Stimulated activated CD4-positive, alpha-beta T cell treated with anti-CD3 and anti-CD28 coated beads, Interleukin-1b, Interleukin-23, amount 100 ng/mL, for 1 hour (primary cell): Measurements from ENCODE around the gene CFAP97.
A peak's percentile ranks its signal among the peaks of the same experiment; 100 is the strongest.
"Not testable (repeated sequence)": the region's sequence is repeated elsewhere in the genome, so short reads cannot be mapped to it uniquely, and the experiment has no call there.

Source experiments
- DNase-seq, 2 donors: peaks; one replicate each; pipeline ENCODE4 v3.0.0-alpha.2; 2020; ENCODE audit warnings: low read depth in 2 of 2

Gene CFAP97

DNA sequence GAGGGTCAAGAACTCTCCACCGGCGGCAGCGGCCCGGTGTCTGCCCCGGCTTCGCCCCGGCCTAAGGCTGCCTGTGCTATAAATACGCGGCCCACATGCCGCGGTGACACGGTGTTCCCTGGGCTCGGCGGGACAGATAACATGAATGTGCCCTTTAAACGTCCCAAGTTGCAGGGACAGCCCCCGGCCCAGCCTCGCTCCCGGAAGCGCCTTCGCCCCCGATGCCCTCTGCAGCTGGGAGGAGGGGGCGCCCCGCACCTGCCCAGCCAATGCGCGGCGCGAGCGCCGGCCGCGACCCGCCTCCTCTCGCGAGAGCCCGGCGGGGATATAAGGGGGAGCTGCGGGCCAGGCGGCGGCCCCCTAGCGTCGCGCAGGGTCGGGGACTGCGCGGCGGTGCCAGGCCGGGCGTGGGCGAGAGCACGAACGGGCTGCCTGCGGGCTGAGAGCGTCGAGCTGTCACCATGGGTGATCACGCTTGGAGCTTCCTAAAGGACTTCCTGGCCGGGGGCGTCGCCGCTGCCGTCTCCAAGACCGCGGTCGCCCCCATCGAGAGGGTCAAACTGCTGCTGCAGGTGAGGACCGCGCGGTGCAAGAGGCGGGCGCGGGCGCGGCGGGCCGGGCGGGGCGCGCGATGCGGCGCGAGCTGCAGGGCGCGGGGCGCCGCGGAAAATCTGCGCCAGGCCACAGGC is 60.7 kb downstream of the CFAP97 start, which contains the start of gene SLC25A4:
SLC25A4 (plus strand) TSS at position 355 of the 689 bp plus-strand sequence; CDS start at position 462, 107 bp downstream.
- DNase-seq: peak; percentile 57 to 58

DNA sequence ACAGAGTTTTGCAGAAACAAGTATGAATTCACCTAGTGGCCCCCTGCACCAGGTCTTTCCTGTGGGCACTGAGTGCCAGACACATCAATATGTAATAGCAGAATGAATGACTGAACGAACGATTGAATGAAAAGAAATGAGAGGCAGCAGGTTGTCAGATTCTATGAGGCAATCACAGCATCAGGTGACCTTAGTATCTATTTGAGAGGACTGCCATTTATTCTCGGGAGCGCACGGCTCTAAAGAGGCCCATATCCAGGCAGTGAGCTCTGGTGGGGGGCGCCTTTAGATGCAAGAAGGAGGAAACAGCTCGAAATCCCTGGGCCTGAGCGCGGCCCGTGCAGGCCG is 61.3 kb downstream of the CFAP97 start:
- no peak for DNase-seq

DNA sequence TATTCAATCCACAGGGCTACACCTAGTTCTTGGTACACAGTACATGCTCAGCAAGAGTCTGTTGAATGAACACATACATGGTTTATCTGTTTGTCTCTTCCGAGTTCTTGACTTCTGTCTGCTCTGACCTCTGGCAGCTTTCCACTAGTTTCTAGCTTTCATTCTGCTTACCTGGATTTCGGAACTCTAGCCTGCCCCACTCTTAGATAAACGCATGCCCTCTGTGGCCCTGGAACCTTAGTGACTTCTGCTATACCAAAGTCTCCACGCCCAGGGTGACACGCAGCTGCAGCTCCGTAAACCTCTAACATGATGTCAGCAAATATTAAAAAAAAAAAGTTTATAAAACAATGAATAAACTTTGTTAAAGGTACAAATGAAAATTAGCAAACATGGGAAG is 62.0 kb downstream of the CFAP97 start:
- no peak for DNase-seq

DNA sequence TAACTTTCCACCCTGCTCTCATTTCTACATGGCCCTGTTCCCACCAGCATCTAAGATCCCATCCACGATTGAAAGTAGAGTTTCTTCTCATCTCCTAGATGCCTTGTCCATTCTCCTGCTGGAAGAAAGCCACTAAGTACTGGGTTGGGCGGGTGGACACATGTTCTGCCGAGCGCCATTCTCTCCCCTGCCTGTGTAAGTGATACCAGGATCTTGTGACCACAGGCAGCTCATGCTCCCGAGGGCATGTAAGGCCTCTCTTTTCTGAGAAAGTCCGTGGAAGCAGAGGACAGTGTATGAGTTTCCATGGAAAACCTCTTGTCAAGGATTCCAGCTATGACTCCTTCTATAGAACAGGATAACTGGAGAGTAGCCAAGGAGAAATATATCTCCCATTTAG is 64.1 kb downstream of the CFAP97 start:
- DNase-seq: no peak

DNA sequence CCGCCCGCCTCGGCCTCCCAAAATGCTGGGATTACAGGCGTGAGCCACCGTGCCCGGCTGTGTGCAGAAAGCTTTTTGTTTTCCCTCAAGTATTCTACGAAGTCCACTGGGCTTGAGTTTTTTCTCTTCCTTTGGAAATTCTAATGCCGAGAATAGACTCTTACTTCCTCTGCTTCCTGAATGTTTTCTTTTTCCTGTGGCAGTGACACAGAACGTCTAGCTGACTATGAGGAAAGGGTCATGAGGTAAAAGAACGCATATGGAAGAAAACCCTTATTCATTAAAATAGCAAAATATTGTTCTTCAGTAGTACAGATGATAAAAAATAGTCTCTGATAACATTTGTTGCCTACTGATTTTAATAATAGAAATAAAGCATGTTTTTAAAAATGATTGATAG is 65.6 kb downstream of the CFAP97 start:
- DNase-seq: no peak

DNA sequence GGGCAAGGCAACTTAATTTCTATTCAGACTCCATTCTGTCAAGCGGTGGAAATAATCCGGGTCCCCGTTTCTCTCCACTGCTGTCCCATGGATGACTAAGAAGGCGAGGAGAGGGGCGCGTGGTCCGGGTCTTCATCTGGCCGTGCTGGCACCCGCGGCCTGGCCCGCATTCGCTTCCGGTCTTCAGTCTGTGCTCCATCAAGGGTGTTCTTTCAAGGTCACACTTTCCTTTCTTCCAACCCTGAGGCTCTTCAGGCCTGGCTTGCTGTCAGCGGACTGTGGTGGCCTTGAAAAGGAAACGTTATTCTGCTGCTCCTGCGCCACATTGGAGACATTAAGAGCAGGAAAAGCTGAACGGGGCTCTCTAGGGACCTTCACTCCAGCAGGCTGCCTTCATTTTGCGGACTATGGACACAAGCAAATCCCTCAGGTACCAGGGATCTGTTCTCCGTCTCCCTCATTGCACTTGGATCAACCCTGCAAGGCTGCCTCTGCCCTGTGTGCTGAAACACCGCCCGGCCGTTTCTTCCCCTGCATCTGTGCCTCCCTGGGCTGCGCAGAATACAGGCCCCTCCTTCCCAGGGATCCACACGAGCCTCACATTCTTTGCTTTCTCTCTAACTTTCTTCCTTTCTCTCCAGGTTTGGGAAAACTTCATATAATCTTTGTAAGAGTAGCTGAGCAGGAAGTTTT is 66.4 kb downstream of the CFAP97 start:
- DNase-seq: no peak

DNA sequence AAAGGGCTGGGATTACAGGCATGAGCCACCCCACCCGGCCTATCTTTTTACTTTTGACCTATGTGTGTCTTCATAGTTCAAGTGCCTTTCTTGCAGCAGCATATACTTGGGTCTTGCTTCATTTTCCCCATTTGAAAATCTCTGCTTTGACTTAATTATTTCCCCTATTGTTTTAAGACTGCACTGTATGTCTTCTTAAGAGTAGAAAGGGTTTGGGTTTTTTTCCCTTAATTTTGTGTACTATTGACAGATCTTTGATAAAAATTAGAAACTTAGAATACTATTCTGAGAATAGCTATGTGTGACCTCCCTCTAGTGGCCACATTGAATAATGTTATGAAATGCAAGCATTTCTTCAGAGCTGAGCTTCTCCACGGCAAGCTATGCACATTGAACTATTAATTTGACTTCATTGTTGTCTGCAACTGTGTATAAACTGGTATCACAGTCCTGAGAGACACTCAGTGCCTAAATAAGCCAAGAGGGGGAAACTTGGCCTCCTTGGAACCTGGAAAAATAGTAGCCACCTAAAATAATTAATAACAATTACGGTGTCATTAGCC is 69.4 kb downstream of the CFAP97 start:
- DNase-seq: no peak

DNA sequence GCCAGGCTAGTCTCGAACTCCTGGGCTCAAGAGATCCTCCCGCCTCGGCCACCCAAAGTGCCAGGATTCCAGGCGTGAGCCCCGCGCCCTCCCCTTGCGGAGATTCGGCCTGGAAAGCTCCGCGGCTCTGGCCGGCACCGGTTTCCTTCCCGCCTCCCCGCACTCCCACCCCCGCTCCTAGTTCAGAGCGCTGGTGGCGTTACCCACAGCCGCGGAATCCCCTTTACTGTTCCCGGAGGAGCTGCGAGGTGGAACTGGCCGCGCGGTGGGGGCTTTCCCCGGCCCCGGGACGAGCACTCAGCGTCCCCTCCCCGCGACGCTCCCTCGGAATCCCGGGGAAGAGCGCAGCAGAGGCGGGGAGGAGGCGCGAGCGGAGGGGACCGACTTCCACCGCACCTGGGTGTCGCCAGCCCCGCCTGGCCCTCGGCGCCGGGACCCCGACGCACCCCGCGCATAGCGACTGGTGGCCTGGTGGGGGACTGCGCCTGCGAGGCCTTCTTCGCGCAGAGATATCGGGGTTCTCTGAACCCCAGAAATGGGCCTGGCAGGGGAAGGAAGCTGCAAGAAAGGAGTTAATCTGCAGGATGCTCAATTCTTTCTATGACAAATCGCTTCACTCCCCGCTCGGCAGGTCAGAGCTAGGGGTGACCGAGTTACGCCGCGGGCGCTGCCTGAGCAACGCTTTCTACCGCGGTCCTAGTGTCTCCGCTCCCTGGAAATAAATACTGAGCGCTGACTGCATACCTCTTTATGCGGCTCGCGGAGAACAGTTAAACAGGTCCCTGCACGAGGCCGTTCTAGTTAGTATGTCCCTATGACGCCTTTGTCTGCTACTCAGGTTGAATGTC is 75.3 kb downstream of the CFAP97 start:
- DNase-seq: no peak

DNA sequence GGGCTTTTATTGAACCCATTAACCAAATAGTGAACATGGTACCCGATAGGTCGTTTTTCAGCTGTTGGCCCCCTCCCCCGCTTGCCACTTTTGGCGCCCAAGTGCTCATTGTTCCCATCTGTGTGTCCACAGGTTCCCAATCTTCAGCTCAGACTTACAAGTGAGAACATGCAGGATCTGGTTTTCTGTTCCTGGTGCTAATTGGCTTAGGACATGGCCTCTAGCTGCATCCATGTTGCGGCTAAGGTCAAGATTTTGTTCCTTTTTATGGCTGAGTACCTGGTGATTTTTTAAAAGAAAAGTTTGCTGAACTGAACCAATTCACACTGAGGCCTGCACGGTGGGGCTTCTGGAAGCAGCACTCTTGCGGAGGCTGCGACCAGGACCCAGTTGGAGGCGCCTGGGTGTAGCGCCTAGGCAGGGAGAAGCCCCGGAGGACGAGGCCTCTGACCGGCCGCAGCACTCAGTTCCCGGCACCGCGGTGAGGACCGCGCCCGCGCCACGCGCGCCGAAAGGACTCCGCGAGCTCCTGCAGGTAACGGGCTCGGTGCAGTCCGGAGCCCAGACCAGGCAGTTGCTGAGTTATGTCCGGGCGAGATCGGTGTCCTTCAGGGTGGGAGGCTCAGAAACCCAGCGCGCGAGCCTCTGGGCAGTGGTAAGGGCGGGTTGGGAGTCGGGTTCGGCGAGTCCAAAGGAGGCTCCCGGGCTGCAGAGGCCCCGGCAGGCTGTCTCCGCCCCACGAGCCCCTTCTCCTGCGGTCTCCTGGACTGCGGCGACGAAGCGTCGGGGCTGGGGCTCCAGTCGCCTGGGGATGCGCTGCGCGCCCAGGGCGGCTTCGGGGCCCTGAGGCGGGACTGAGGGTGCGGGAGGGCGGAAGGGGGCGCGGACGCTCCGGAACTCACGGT is 76.5 kb downstream of the CFAP97 start:
- DNase-seq: no peak

DNA sequence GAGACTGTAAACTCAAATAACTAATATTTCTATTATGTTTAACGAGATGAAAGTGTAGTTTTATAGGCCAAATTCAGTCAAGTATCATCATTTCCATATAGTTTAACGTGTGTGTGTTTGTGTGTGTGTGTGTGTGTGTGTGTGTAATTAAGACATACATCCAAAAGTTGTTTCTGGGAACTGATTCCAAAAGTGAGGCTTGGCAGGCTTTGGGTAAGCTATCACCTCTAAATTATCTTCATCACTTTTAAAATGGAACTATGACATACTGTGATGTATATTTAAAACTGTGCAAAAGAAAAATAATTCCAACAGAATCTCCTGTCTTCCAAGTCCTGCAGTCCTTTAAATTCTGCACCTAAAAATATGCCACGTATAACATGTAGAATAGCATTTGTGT is 79.8 kb downstream of the CFAP97 start:
- DNase-seq: no peak

DNA sequence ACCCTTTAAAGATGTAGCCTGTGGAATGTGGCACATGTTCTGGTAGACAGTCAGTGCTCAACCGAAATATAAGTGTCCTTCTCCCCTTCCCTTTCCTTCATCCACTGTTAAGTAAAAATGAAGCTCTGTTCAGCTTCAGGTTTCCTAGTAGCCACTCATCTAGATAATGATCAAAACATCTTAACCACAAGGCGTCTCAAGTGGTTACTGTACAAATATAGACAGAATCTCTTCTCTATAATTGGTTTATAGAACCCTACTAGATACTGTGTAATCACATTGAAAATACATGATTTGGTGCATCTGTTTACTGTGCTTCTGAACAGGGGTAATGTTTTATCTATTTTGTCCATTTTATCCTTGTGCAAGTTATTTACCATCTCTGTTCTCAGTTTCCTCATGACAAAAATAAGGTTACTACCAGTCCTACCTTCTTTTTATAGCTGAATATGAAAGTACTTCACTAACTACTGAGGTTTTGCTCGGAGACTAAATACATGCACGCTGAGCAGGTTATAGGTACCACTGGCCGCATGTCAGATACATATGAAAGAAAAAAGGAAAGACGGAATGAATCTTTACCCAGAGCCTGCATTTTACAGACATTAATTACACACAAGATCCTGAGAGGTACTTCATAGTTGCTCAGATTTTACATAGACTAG is 81.0 kb downstream of the CFAP97 start:
- DNase-seq: no peak

DNA sequence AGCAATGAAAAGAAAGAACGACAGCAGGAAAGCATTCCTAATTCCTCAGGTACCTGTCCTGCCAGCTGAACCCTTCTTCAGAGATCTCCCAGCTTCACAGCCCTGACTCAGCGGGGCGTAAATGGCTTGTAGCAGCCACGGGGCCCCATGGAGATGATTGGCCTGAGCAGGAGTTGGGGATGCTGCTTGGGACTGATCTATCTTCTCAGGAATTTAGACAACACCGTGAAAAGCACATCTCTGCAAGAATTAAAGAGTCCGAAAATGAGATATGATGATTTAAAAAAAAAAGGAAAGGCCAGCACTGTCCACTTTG is 83.2 kb downstream of the CFAP97 start:
- no peak for DNase-seq

DNA sequence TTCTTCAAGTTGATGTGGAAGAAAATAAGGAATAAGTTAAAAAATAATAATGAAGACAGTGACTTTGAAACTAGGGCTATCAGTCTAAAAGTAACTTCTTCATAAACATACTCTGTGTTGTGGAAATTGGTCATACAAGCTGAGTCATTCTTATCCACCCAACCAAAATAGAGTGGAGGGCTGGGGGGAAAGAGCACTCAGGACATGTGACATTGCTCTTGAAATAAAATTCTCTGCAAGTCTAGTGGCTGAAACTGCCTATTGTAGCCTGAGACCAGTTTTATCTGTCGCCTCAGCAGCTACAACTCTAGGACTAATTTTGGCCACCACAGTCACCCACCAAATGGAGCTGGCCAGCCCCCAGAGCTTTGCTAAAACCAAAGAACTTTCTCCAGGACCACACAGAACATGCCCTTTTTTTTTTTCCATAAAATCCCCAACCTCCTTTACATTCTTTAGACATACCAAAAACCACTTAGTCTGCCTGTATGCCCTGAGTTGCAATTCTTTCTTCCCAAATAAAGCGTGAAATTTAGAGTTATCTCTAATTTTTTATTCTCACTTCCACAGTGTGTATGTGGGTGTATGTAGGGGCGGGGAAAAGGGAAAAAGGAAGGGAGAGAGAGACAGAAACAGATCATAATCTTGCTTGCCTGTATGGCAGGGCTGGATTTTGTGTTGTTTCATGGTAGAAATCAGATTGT is 83.7 kb downstream of the CFAP97 start:
- DNase-seq: no peak

DNA sequence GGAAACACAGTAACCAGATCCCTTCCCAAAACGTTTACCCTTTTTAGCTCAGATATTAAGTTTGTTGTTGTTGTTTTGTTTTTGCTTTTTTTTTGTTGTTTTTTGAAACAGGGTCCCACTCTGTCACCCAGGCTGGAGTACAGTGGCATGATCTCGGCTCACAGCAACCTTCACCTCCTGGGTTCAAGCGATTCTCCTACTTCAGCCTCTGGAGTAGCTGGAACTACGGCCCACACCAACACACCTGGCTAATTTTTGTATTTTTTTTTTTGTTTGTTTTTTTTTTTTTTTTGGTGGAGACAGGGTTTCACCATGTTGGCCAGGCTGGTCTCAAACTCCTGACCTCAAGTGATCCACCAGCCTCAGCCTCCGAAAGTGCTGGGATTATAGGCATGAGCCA is 84.3 kb downstream of the CFAP97 start:
- not testable (repeated sequence) for DNase-seq

DNA sequence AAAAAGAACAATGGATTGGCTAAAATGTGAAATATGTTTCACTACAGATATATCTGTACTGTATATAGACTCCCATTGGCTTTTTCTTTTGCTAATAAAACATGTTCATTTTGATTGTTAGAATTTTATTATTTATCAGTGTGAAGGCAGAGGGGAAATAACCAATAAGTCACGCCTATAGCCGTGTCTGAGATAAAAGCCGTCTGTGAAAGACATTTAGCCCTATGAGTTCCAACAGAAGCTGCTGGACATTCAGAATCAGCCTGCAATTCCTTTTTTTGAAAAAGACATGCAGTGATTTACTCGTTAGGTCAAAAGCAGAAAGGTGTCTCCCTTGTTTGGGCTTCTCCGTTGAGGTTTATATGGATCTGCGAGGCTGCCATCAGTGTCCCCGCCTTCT is 84.9 kb downstream of the CFAP97 start:
- no peak for DNase-seq

DNA sequence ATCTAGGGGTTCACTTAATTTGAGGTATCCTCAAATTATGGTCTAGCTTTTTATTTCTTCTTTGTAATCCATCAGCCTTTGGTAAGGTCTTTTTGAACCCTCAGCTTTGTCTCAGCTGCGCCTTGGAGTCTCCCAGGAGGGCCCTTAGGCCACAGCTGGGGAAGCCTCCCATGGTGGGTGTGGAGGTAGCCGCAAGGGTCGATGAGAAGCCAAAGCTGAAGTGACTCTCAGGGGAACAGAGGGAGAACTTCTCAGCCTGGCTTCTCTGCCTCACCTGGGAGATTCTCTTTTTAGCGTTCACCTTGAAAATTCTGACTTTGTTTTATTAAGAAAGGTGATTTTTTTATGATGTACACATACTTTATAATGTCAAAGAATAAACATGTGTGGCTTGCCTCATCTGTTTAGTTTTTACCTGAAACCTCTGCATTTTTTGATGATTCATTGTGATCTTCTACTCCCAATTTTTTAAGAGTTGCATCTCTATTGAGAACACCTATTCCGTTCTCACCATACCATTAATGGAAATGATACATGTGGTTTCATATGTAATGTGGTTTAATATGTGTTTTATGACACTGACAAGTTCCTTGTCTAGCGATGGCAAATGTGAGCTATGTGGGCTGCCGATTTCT is 86.4 kb downstream of the CFAP97 start:
- no peak for DNase-seq

DNA sequence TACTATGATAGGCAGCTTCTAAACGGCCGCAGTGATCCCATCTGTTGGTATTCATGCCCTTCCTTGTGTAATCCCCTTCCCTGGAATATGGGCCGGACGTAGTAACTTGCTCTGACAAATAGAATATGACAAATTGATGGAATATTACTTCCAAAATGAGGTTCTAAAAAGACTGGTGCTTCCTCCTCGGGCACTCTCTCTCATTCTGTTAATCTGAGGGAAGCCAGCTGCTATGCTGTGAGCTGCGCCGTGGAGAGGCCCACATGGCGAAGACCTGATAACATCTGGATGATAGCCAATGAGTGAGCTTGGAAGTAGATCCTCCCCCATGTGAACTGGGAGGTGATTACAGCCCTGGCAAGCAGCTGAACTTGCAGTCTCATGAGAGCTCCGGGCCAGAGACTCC is 88.0 kb downstream of the CFAP97 start:
- DNase-seq: no peak

DNA sequence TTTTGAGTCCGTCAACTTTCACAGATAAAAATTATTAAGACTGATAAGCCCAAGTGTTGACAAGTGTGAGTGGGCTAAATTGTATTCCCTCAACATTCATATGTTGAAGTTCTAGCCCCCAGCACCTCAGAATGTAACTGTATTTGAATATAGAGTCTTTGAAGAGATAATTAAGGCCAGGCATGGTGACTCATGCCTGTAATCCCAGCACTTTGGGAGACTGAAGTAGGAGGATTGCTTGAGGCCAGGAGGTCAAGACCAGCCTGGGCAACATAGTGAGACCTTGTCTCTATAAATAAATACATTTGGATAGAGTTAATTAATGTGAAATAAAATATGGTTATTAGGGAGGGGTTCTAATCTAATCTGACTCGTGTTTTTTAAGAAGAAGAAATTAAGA is 90.5 kb downstream of the CFAP97 start:
- no peak for DNase-seq

DNA sequence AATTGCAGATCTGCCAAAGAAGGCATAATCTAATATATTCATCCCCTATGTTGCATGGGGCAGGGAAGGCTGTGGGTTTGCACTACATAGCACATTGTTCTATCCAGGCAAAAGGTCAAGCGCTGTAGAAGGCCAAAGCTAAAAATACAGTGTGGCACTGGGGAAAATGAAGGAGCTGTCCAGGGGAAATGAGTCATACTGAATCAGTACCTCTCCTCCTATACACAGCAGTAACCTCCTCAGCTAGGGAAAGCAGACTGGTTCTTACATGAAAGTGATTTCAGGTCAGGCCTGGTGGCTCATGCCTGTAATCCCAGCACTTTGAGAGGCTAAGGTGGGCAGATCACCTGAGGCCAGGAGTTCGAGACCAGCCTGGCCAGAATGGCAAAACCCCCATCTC is 91.7 kb downstream of the CFAP97 start:
- DNase-seq: no peak

DNA sequence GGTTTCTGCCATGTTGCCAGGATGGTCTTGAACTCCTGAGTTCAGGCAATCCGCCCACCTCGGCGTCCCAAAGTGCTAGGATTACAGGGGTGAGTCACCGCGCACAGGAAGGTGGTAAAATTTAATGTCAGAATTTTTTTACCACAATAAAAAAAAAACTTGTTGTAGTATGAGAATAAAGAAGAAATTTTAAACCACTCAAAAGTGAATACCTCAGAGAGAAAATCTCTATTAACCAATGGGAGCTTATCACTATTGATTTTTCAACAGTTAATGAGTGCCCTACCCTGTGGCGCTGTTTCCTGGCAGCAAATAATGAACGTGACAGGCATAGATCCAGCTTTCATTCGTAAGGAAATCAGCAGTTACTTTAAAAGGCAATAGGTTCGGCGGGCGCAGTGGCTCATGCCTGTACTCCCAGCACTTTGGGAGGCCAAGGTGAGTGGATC is 93.4 kb downstream of the CFAP97 start:
- DNase-seq: no peak
